Measurements from ENCODE around the gene PRKAG1.

- TF ChIP-seq CTCF (IDR thresholded peaks at IDR 0.05) (no peak), POLR2A (IDR thresholded peaks at IDR 0.05) (no peak)
Observed at GRCh38 chr12:49032276-49032675, 13.7 kb upstream of the PRKAG1 start.

Data from vagina (tissue), 2 donors.